ENCODE data around the gene LGALS1.

The LGALS1 gene

DNA sequence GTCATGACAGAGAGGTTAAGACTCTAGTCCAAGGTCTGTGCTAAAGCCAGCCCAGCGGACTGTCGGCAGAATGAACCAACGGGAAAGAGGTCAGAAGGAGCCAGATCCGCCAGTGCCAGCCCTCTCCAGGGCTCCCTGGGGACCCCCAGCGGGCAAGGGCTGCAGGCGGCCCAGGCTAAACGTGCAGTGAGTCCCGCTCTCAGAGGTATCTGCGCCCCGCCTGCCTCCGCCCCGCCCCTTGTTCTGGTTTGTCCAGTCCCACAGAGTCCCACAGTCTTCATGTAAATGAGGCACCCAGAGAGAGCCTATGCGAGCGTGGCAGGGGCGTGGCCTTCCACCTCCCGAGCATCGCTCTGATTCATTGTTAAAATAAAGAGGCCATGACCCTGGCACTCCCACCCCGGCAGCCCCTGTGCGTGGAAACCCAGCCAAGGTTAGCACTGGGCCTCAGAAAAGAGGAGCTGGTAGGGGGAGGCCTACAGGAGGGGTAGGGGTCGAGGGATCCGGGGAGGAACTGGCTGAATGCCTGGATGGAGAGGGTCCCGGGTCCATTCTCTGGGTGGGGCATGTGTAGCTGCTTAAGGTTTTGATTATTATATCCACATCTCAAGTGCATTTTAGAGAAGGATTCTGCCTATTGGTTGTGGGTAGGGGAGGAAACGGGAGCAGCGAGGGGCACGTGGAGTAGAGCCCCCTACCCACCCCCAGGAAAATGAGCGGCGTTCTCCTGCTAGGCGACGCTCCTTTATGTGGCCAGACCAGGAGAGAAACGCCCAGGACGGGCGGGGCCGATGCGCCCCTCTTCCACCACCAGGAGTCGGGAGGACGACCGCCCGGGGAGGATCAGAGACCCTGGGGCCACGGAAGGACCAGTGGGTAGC lies 21.5 kb downstream of the LGALS1 start, which contains the start of gene TRIOBP:
TSS of gene TRIOBP (plus strand) at position 392 of the 881 bp plus-strand sequence. CDS start 4,318 bp downstream, outside the sequence.
- 0 out of 2 replicates have a peak, but pooled peaks cover 6% of the 10 kb centered on the region for H3F3A ChIP-seq (ENCODE audit: insufficient read depth, low read length)
- H3K27me3 ChIP-seq (replicated peaks; ENCODE audit: insufficient read depth, low read length), result no peaks in the 10 kb centered on the region
- H3K9me3 ChIP-seq (replicated peaks; ENCODE audit: insufficient read depth, low read length), result no peaks in the 10 kb centered on the region
- peak; percentile 95 for DNase-seq
- H3K4me2 ChIP-seq (ENCODE audit: low read depth, low read length), result peak within 1 kb of the TSS; percentile 73
- no peak within 1 kb of the TSS for H3K9ac ChIP-seq (ENCODE audit: low read length)
- H3K4me1 ChIP-seq (ENCODE audit: low read length), result no peaks in the 10 kb centered on the region
- H2AFZ ChIP-seq (ENCODE audit: low read length), result no peak within 1 kb of the TSS
- H4K20me1 ChIP-seq (ENCODE audit: insufficient read depth, low read length), result no peaks in the 10 kb centered on the region
- no peak for TF ChIP-seq EZH2phosphoT487 (IDR thresholded peaks at IDR 0.05; ENCODE audit: low read length)
- TF ChIP-seq, protein P1, sequence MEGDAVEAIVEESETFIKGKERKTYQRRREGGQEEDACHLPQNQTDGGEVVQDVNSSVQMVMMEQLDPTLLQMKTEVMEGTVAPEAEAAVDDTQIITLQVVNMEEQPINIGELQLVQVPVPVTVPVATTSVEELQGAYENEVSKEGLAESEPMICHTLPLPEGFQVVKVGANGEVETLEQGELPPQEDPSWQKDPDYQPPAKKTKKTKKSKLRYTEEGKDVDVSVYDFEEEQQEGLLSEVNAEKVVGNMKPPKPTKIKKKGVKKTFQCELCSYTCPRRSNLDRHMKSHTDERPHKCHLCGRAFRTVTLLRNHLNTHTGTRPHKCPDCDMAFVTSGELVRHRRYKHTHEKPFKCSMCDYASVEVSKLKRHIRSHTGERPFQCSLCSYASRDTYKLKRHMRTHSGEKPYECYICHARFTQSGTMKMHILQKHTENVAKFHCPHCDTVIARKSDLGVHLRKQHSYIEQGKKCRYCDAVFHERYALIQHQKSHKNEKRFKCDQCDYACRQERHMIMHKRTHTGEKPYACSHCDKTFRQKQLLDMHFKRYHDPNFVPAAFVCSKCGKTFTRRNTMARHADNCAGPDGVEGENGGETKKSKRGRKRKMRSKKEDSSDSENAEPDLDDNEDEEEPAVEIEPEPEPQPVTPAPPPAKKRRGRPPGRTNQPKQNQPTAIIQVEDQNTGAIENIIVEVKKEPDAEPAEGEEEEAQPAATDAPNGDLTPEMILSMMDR (IDR thresholded peaks at IDR 0.05; ENCODE audit: low read length), result peak; percentile 43
- H3K9me2 ChIP-seq (replicated peaks; ENCODE audit: insufficient read depth, low read length), result no peaks in the 10 kb centered on the region
- peak within 1 kb of the TSS; percentile 9; the same call in 1 of the 2 replicates for H3K4me3 ChIP-seq (ENCODE audit: low read length)
- H3K79me2 ChIP-seq (ENCODE audit: low read length), result no peaks in the 10 kb centered on the region
- H3K27ac ChIP-seq (ENCODE audit: low read length), result no peak within 1 kb of the TSS
- H3K36me3 ChIP-seq (replicated peaks; ENCODE audit: insufficient read depth, low read length), result no peaks in the 10 kb centered on the region

DNA sequence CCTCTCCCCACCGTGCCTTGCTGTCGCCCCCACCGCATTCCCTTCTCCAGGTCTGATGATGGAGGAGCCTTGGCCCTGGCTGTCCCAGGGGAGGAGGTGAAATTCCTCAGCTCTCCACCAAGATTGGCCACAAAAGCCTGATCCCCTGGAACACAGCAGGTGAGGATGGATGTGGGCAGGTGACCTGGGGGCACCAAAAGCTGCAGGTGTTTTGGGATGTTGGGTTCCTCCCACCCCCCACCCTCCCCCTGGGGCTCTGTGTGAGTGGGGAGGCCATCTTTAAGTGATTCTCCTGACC lies 22.1 kb downstream of the LGALS1 start:
- Histone ChIP-seq H3K9ac (ENCODE audit: low read length) (no peak overlapping the region), H3K4me2 (ENCODE audit: low read depth, low read length) (0 out of 2 replicates have a peak overlapping the region, but pooled peaks have one; percentile 70), H3K9me3 (replicated peaks; ENCODE audit: insufficient read depth, low read length) (no peaks in the 10 kb centered on the region), H3K9me2 (replicated peaks; ENCODE audit: insufficient read depth, low read length) (no peaks in the 10 kb centered on the region), H3K27me3 (replicated peaks; ENCODE audit: insufficient read depth, low read length) (no peaks in the 10 kb centered on the region), H3K4me1 (ENCODE audit: low read length) (no peaks in the 10 kb centered on the region), H3K36me3 (replicated peaks; ENCODE audit: insufficient read depth, low read length) (no peaks in the 10 kb centered on the region), H3K4me3 (ENCODE audit: low read length) (no peak overlapping the region), H3F3A (ENCODE audit: insufficient read depth, low read length) (0 out of 2 replicates have a peak, but pooled peaks cover 6% of the 10 kb centered on the region), H3K27ac (ENCODE audit: low read length) (no peak overlapping the region), H2AFZ (ENCODE audit: low read length) (no peak overlapping the region), H4K20me1 (ENCODE audit: insufficient read depth, low read length) (no peaks in the 10 kb centered on the region), H3K79me2 (ENCODE audit: low read length) (no peaks in the 10 kb centered on the region)
- TF ChIP-seq EZH2phosphoT487 (IDR thresholded peaks at IDR 0.05; ENCODE audit: low read length), result no peak
- TF ChIP-seq EZH2 (optimal IDR thresholded peaks at IDR 0.05; ENCODE audit: low read depth, low read length), result no peak
- TF ChIP-seq, protein P1 (IDR thresholded peaks at IDR 0.05; ENCODE audit: low read length), result no peak
- DNase-seq, result no peak

DNA sequence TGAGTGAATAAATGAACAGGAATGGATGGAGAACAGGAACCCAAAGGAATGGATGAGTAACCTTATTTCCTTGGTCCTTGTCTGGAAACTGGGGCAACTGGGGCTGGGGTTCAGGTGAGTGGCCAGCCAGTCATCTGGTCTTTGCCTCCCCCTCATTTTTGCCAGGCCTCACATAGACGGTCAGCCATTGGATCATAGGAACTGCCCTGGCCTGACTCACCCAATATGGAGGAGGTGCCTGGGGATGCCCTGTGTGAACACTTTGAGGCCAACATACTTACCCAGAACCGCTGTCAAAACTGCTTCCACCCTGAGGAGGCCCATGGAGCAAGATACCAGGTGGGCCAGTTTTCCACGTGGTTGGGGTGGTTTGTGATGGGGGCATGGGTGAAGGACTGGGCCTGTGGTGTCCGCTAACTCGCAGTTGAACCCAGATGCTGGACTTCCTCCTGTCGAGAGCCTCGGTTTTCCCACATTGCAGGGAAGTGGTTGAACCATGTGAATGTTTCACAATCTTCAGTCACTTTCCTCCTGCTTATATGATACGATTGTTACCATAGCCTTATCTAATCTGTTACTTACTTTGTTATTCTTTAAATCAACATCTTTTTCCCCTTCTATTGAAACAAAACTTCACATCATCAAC lies 25.8 kb downstream of the LGALS1 start:
- Histone ChIP-seq H3F3A (ENCODE audit: insufficient read depth, low read length) (no peaks in the 10 kb centered on the region), H3K27ac (ENCODE audit: low read length) (no peak overlapping the region), H3K79me2 (ENCODE audit: low read length) (no peaks in the 10 kb centered on the region), H3K9me2 (replicated peaks; ENCODE audit: insufficient read depth, low read length) (no peaks in the 10 kb centered on the region), H3K4me1 (ENCODE audit: low read length) (no peaks in the 10 kb centered on the region), H2AFZ (ENCODE audit: low read length) (no peak overlapping the region), H4K20me1 (ENCODE audit: insufficient read depth, low read length) (no peaks in the 10 kb centered on the region), H3K9ac (ENCODE audit: low read length) (no peak overlapping the region), H3K4me2 (ENCODE audit: low read depth, low read length) (no peak overlapping the region), H3K4me3 (ENCODE audit: low read length) (no peak overlapping the region), H3K27me3 (replicated peaks; ENCODE audit: insufficient read depth, low read length) (no peaks in the 10 kb centered on the region), H3K9me3 (replicated peaks; ENCODE audit: insufficient read depth, low read length) (no peaks in the 10 kb centered on the region), H3K36me3 (replicated peaks; ENCODE audit: insufficient read depth, low read length) (no peaks in the 10 kb centered on the region)
- TF ChIP-seq, protein P1 (IDR thresholded peaks at IDR 0.05; ENCODE audit: low read length), result no peak
- TF ChIP-seq EZH2 (optimal IDR thresholded peaks at IDR 0.05; ENCODE audit: low read depth, low read length), result no peak
- DNase-seq, result no peak

All from MM.1S (cell line).